HG03457 (cell line): ENCODE results near the gene CTBP1.

Experiments
- ATAC-seq: cut with Tn5 transposase; IDR thresholded peaks from one replicate; pipeline ENCODE4 v1.9.1; 2021; ENCODE audit warnings: moderate number of reproducible peaks; ENCODE audit not compliant: unreplicated experiment

Gene CTBP1

DNA sequence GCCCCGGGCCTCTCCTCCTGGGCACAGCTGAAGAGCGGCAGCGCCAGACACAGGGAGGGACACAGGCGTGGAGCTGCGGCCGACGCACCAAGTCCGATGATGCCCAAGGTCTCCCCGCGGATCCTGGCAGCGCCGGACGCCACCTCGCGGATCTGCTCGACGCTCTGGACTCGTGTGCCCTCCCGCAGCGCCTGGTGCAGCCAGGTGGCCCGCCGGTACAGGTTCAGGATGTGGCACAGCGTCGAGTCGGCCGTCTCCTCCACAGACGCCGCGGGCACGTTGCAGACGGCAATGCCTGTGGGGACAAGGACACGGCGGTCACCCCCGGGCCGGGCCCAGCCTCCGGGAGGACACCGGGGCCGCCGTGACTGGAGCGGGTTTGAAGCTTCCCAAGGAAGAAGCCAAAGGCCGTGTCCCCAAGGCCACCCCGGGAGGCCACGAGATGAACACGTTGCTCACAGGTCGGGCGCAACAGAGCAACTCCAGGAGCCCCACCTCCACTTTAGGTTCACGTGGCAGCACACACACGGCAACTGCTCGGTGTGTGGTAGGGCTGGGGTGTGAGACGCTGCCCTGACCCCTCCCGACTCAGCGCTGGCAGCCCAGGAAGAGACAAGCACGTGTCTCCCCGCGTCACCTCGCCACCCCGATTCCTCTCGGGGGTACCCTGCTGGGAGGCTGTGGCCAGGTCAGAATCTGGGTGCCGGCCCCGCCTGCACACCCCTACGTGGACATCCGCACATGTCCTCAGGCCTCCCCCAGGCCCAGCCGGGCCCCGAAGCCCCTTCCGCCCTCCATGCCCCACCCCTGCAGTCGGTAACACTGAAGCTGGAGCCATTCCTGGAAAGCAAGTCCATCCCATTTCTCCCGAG is 23.4 kb downstream of the CTBP1 start:
- ATAC-seq, result no peak

GRCh38 chr4:1223841-1224809 is 24.8 kb downstream of the CTBP1 start:
- no peak for ATAC-seq

GRCh38 chr4:1222938-1223690 is 25.8 kb downstream of the CTBP1 start:
- ATAC-seq, result no peak

- no peak for ATAC-seq
Observed at GRCh38 chr4:1222036-1222789, 26.7 kb downstream of the CTBP1 start.

- no peak for ATAC-seq
Observed at GRCh38 chr4:1221155-1221870, 27.6 kb downstream of the CTBP1 start.

DNA sequence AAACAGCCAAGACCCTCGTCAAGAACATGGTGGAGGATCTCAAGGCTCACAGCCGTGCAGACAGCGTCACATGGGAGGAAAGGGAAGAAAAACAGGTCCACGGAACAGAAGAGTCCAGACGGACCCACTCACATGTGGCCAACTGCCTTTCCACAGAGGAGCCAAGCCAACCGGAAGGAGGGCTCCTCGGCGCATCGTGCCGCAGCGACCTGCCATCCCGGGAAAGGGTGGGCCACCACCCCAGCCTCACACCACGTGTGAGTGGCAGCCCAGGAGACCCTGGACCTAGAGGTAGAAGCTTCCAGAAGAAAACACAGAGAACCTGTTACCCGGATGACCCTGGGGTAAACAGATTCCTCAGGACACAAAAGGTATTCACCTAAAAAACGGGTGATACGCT is 28.4 kb downstream of the CTBP1 start:
- no peak for ATAC-seq

DNA sequence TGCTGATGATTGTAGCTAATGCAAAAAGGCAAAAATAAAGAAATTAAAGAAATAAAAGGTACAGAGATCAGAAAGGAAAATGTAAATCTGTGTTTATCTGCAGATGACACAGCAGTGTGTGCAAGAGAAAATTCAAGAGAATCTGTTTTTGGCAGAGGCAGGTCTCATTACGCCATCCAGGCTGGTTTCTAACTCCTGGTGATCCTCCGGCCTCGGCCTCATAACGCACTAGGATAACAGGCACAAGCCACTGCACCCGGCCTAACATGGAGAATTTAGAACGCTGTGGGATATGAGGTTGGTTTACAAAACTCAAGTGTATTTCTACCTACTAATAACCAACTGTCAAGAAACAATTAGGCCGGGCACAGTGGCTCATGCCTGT is 29.4 kb downstream of the CTBP1 start:
- no peak for ATAC-seq

- ATAC-seq, result peak; percentile 53
Observed at GRCh38 chr4:1218634-1219565, 30.0 kb downstream of the CTBP1 start.

DNA sequence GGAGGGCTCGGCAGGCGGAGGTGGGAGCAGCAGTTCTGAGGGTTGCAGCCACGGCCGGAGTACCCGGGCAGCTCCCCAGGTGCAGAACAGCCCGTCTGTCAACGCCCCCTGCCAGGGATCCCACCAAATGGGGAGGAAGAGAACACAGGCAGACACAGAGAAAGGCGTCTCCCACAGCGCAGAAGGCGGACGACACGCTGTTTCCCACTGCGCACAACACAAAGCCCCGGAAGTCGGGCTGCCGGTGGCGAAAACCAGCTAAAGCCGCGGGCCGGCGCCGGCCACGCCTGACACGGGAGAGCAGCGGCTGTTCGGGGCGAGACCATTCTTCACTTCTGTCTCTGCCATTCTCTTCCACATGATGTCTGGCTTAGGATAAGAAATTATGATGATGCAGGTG is 31.6 kb downstream of the CTBP1 start:
- ATAC-seq, result no peak

DNA sequence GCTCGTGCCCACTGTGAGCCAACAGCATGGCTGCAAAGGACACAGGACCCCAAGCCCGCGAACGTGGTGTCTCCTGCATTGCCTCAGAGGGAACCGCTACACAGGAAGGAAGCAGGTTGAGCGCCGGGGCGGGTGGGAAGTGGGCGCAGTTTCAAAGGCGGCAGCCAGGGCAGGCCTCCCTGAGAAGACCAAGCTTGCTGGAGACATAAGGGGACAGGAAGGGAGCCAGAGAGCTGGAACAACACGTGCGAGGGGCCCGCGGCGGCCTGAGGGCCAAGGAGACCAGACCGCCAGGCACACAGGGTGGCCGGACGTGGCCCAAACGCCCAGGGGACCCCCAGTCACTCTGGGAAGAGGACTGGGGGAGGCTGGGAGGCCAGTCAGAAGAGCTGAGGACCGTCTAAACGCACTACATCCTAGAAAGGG is 32.0 kb downstream of the CTBP1 start:
- no peak for ATAC-seq

DNA sequence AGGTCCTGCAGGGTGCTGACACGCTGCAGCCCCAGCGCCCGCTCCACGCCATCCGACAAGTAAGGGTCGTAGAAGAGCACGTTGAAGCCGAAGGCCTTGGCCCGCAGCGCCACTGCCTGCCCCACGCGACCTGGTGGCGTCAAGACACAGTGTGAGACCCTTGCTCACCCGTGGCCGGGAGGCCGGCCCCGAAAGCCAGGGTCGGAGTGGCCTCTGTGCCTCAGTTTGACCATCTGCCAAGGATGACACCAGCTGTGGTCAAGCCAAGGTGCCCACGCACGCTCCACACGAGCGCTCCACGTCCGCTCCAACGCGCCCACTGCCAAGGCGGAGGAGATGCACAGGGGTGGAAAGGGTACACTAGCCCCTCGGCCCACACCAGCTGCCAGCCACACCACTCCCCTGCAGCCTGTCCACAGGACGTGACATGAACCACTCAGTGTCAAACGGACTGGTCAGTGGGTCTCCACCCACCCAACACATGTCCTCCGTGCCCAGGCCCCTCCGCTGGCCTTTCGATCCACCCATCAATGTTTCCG is 32.8 kb downstream of the CTBP1 start:
- ATAC-seq, result no peak

- ATAC-seq, result no peak
Observed at GRCh38 chr4:1215141-1216075, 33.5 kb downstream of the CTBP1 start.

DNA sequence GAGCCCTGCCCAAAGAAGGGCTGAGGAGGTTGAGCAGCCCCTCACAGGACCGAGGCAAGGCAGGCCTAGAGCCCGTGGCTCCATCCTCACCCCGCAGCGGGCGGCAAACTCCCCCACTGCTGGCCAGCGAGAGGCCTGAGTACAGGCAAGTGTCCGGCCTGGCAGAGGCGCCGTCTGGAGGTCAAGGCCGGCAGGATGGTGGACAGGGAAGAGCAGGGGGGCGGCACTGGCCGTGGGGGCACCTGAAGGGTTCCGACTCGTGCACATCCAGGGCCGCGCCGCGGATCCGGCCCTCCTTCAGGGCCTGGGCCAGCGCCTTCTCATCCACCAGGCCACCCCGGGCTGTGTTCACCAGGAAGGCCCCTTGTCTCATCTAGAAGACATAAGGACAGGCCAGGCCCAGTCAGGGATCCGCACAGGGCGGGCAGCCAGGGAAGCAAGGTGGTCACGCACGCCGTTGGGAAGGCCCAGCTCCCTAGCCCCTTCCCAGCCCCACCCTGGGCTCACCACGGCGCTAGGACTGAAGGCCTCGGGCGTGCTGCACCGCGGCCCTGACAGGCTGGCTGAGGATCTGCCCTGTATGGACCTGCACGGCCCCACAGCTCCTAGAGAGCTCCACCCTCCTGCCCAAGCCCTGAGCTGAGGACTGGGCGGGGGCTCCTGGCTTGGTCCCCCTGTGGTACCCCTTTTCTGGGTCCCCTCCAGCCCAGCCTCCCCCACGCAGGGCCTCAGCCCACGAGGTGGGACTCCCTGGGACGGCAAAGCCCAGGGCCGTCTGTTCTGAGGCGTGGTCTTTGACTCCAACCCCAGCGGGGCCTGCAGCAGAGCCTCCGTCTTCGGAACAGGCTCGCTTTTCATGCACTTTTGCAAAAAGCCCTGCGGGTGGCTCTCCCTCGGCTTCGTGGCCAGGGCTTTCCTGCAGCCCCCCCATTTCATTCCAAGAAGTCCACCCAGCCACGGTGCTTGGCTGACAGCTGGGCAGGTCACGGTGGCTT is 34.5 kb downstream of the CTBP1 start:
- ATAC-seq, result no peak

GRCh38 chr4:1213336-1213995 is 35.5 kb downstream of the CTBP1 start:
- ATAC-seq, result no peak

- no peak for ATAC-seq
Observed at GRCh38 chr4:1212546-1213335, 36.2 kb downstream of the CTBP1 start.
